ENCODE measurements around the gene VIM.
"Not testable (repeated sequence)": the region's sequence is repeated elsewhere in the genome, so short reads cannot be mapped to it uniquely, and the experiment has no call there.

The VIM gene

GRCh38 chr10:17250736-17251135 is 22.7 kb downstream of the VIM start:
- no peak for ATAC-seq
- Mint-ChIP-seq H3K27me3 (peaks cover 17% of the 10 kb centered on the region), H3K9me3 (peaks cover 9% of the 10 kb centered on the region), H3K4me1 (no peaks in the 10 kb centered on the region), H3K4me3 (no peak overlapping the region), H3K36me3 (no peaks in the 10 kb centered on the region), H3K27ac (no peak overlapping the region)

GRCh38 chr10:17254543-17255050 is 26.6 kb downstream of the VIM start:
- ATAC-seq, H3K27ac Mint-ChIP-seq, H3K36me3 Mint-ChIP-seq, H3K4me3 Mint-ChIP-seq, H3K27me3 Mint-ChIP-seq, H3K4me1 Mint-ChIP-seq, H3K9me3 Mint-ChIP-seq: not testable (repeated sequence)

- peaks cover 8% of the 10 kb centered on the region for H3K27me3 Mint-ChIP-seq
- no peaks in the 10 kb centered on the region for H3K36me3 Mint-ChIP-seq
- H3K9me3 Mint-ChIP-seq, result peaks cover 5% of the 10 kb centered on the region
- H3K27ac Mint-ChIP-seq, result no peak overlapping the region
- peaks cover 7% of the 10 kb centered on the region for H3K4me1 Mint-ChIP-seq
- no peak for ATAC-seq
- H3K4me3 Mint-ChIP-seq, result no peak overlapping the region
These were observed 27.5 kb downstream of the VIM start for GRCh38 chr10:17255512-17255911.

GRCh38 chr10:17256051-17256450 is 28.0 kb downstream of the VIM start:
- ATAC-seq, result no peak
- H3K27me3 Mint-ChIP-seq, result peaks cover 8% of the 10 kb centered on the region
- no peaks in the 10 kb centered on the region for H3K36me3 Mint-ChIP-seq
- H3K4me3 Mint-ChIP-seq, result no peak overlapping the region
- peaks cover 7% of the 10 kb centered on the region for H3K4me1 Mint-ChIP-seq
- peaks cover 5% of the 10 kb centered on the region for H3K9me3 Mint-ChIP-seq
- no peak overlapping the region for H3K27ac Mint-ChIP-seq

GRCh38 chr10:17256627-17257026 is 28.6 kb downstream of the VIM start:
- peaks cover 7% of the 10 kb centered on the region for H3K4me1 Mint-ChIP-seq

GRCh38 chr10:17257466-17258321 is 29.7 kb downstream of the VIM start:
- Mint-ChIP-seq H3K4me1 (peaks cover 7% of the 10 kb centered on the region), H3K27ac (no peak overlapping the region), H3K27me3 (peaks cover 8% of the 10 kb centered on the region), H3K36me3 (no peaks in the 10 kb centered on the region), H3K9me3 (peaks cover 10% of the 10 kb centered on the region), H3K4me3 (no peak overlapping the region)
- peak; percentile 81 for ATAC-seq

More at GRCh38 chr10:17256627-17257026, 28.6 kb downstream of the VIM start:
- Mint-ChIP-seq H3K27ac (no peak overlapping the region), H3K36me3 (no peaks in the 10 kb centered on the region), H3K4me3 (no peak overlapping the region), H3K27me3 (peaks cover 8% of the 10 kb centered on the region), H3K9me3 (peaks cover 6% of the 10 kb centered on the region)
- ATAC-seq, result no peak

GRCh38 chr10:17262502-17262901 is 34.5 kb downstream of the VIM start:
- H3K36me3 Mint-ChIP-seq, result no peaks in the 10 kb centered on the region
- H3K4me3 Mint-ChIP-seq, result no peak overlapping the region
- peaks cover 10% of the 10 kb centered on the region for H3K27me3 Mint-ChIP-seq
- ATAC-seq, result no peak
- H3K4me1 Mint-ChIP-seq, result peaks cover 3% of the 10 kb centered on the region
- H3K9me3 Mint-ChIP-seq, result peaks cover 11% of the 10 kb centered on the region
- no peak overlapping the region for H3K27ac Mint-ChIP-seq

GRCh38 chr10:17263580-17263979 is 35.5 kb downstream of the VIM start:
- no peak for ATAC-seq
- Mint-ChIP-seq H3K36me3 (no peaks in the 10 kb centered on the region), H3K4me1 (no peaks in the 10 kb centered on the region), H3K27ac (no peak overlapping the region), H3K4me3 (no peak overlapping the region), H3K9me3 (peaks cover 11% of the 10 kb centered on the region), H3K27me3 (peaks cover 17% of the 10 kb centered on the region)

- peaks cover 17% of the 10 kb centered on the region for H3K27me3 Mint-ChIP-seq
- H3K4me3 Mint-ChIP-seq, result no peak overlapping the region
- no peak for ATAC-seq
- H3K36me3 Mint-ChIP-seq, result no peaks in the 10 kb centered on the region
- no peaks in the 10 kb centered on the region for H3K4me1 Mint-ChIP-seq
- H3K9me3 Mint-ChIP-seq, result peaks cover 11% of the 10 kb centered on the region
- H3K27ac Mint-ChIP-seq, result no peak overlapping the region
These were observed 37.4 kb downstream of the VIM start for GRCh38 chr10:17265468-17265867.

- peaks cover 11% of the 10 kb centered on the region for H3K9me3 Mint-ChIP-seq
- H3K27me3 Mint-ChIP-seq, result peaks cover 17% of the 10 kb centered on the region
- not testable (repeated sequence) for H3K4me1 Mint-ChIP-seq, H3K36me3 Mint-ChIP-seq, H3K4me3 Mint-ChIP-seq, ATAC-seq, H3K27ac Mint-ChIP-seq
These were observed 38.5 kb downstream of the VIM start for GRCh38 chr10:17266549-17266948.

GRCh38 chr10:17272648-17273047 is 44.6 kb downstream of the VIM start:
- Mint-ChIP-seq H3K4me3 (no peak overlapping the region), H3K4me1 (no peaks in the 10 kb centered on the region), H3K36me3 (no peaks in the 10 kb centered on the region)

GRCh38 chr10:17273403-17273802 is 45.4 kb downstream of the VIM start:
- Mint-ChIP-seq H3K9me3 (peaks cover 7% of the 10 kb centered on the region), H3K4me1 (no peaks in the 10 kb centered on the region), H3K4me3 (no peak overlapping the region), H3K27me3 (peaks cover 35% of the 10 kb centered on the region), H3K27ac (no peak overlapping the region), H3K36me3 (no peaks in the 10 kb centered on the region)
- ATAC-seq, result no peak

More at GRCh38 chr10:17272648-17273047, 44.6 kb downstream of the VIM start:
- Mint-ChIP-seq H3K9me3 (peaks cover 7% of the 10 kb centered on the region), H3K27ac (no peak overlapping the region), H3K27me3 (peaks cover 42% of the 10 kb centered on the region)
- peak; percentile 20 for ATAC-seq

- H3K27me3 Mint-ChIP-seq, result peaks cover 43% of the 10 kb centered on the region
- H3K27ac Mint-ChIP-seq, result no peak overlapping the region
- H3K9me3 Mint-ChIP-seq, result peaks cover 22% of the 10 kb centered on the region
- ATAC-seq, result no peak
- H3K4me3 Mint-ChIP-seq, result no peak overlapping the region
- no peaks in the 10 kb centered on the region for H3K4me1 Mint-ChIP-seq
- no peaks in the 10 kb centered on the region for H3K36me3 Mint-ChIP-seq
These were observed 48.8 kb downstream of the VIM start for GRCh38 chr10:17276756-17277424.

GRCh38 chr10:17278607-17279240 is 50.7 kb downstream of the VIM start:
- Mint-ChIP-seq H3K4me3 (no peak overlapping the region), H3K9me3 (peaks cover 26% of the 10 kb centered on the region), H3K27me3 (peaks cover 38% of the 10 kb centered on the region), H3K36me3 (peaks cover 3% of the 10 kb centered on the region), H3K4me1 (no peaks in the 10 kb centered on the region), H3K27ac (no peak overlapping the region)
- ATAC-seq, result no peak

- no peak overlapping the region for H3K27ac Mint-ChIP-seq
- peaks cover 23% of the 10 kb centered on the region for H3K9me3 Mint-ChIP-seq
- H3K27me3 Mint-ChIP-seq, result peaks cover 10% of the 10 kb centered on the region
- H3K4me1 Mint-ChIP-seq, result no peaks in the 10 kb centered on the region
- H3K4me3 Mint-ChIP-seq, result no peak overlapping the region
- no peak for ATAC-seq
- H3K36me3 Mint-ChIP-seq, result peaks cover 6% of the 10 kb centered on the region
These were observed 54.3 kb downstream of the VIM start for GRCh38 chr10:17282311-17282710.
